B cell (primary cell): Measurements from ENCODE around the gene EAPP. TPM values are rescaled to one million over a fixed set of nuclear protein-coding genes. Genes with fewer than 3 reads are reported as not detected.

Source experiments
- ATAC-seq: fragments of 200-7000 bp; cut with Tn5 transposase; one replicate; pipeline ENCODE4 v1.10.0; 2021; ENCODE audit warnings: low read depth, mild to moderate bottlenecking, moderate number of reproducible peaks, moderate library complexity
- CTCF ChIA-PET: fragments of 350-600 bp; sonication (Branson Sonifier 250); formaldehyde crosslinking; loops from one replicate; lab custom pipeline; 2021; ENCODE audit warnings: antibody characterized with exemption, inconsistent platforms; lab: Charles Lee
- POLR2A ChIA-PET: fragments of 350-600 bp; sonication (Branson Sonifier 250); formaldehyde crosslinking; loops from one replicate; lab custom pipeline; 2021; ENCODE audit warnings: antibody characterized with exemption; lab: Charles Lee
- DNase-seq: peaks from one replicate; pipeline ENCODE4 v3.0.0; 2013
- H2AFZ ChIP-seq: 2 replicates; pipeline ENCODE4 v1.6.1; 2012; ENCODE audit warnings: mild to moderate bottlenecking, low read depth, low read length; ENCODE audit not compliant: insufficient read depth, poor library complexity, severe bottlenecking
- H3K27ac ChIP-seq, 2 donors: 1 replicate in 1 of 2; 2 replicates in 1 of 2; pipeline ENCODE4 v1.5.1; 2012 to 2013; ENCODE audit warnings: low read length in 2 of 2, mild to moderate bottlenecking in 2 of 2, moderate library complexity in 1 of 2
- H3K27me3 ChIP-seq, 4 experiments: fragments of 200-600 bp in 1 of 4; sonication (generic) in 1 of 4; replicated peaks in 1 of 4; 1 replicate in 2 of 4; 2 replicates in 2 of 4; pipeline versions ENCODE4 v1.6.1 to v1.7.0; 2013 to 2016; ENCODE audit warnings: low read length in 3 of 4, mild to moderate bottlenecking in 2 of 4, mixed read lengths in 1 of 4, moderate library complexity in 1 of 4; ENCODE audit not compliant: insufficient read depth in 4 of 4, control insufficient read depth in 3 of 4; ENCODE audit errors: control extremely low read depth in 1 of 4
- H3K36me3 ChIP-seq, 2 experiments: replicated peaks in 1 of 2; 1 replicate in 1 of 2; 2 replicates in 1 of 2; pipeline versions ENCODE4 v1.6.1 to v1.7.1; 2013; ENCODE audit warnings: low read length in 1 of 2; ENCODE audit not compliant: insufficient read depth in 2 of 2, control insufficient read depth in 1 of 2; ENCODE audit errors: control extremely low read depth in 1 of 2, extremely low read depth in 1 of 2
- H3K4me1 ChIP-seq, 2 donors: fragments of 200-600 bp in 1 of 2; sonication (generic) in 1 of 2; 1 replicate in 1 of 2; 2 replicates in 1 of 2; pipeline versions ENCODE4 v1.5.1 to v1.6.1; 2013 to 2017; ENCODE audit warnings: low read length in 2 of 2; ENCODE audit not compliant: control insufficient read depth in 2 of 2, insufficient read depth in 2 of 2
- H3K4me2 ChIP-seq: replicated peaks from 2 replicates; pipeline ENCODE3; 2012; ENCODE audit warnings: mild to moderate bottlenecking, low read depth, low read length; ENCODE audit not compliant: poor library complexity, severe bottlenecking
- H3K4me3 ChIP-seq, 5 experiments: fragments of 200-600 bp in 1 of 5; sonication (generic) in 1 of 5; 1 replicate in 3 of 5; 2 replicates in 2 of 5; pipeline versions ENCODE4 v1.5.1 to v1.7.0; 2011 to 2016; ENCODE audit warnings: low read length in 4 of 5, mild to moderate bottlenecking in 4 of 5, low read depth in 2 of 5, control low read depth in 1 of 5, moderate library complexity in 1 of 5; ENCODE audit not compliant: insufficient read depth in 1 of 5; ENCODE audit errors: control extremely low read depth in 1 of 5, extremely low read depth in 1 of 5
- H3K79me2 ChIP-seq: fragments of 200-600 bp; sonication (generic); one replicate; pipeline ENCODE4 v1.6.0; 2016; ENCODE audit warnings: low read length; ENCODE audit not compliant: control insufficient read depth, insufficient read depth
- H3K9ac ChIP-seq: fragments of 200-600 bp; sonication (generic); 2 replicates; pipeline ENCODE4 v1.6.1; 2017; ENCODE audit warnings: mild to moderate bottlenecking, low read length, moderate library complexity
- H3K9me3 ChIP-seq, 3 donors: one replicate each; pipeline versions ENCODE4 v1.6.1 to v1.7.1; 2013; ENCODE audit warnings: low read length in 2 of 3; ENCODE audit not compliant: control insufficient read depth in 2 of 3, insufficient read depth in 1 of 3; ENCODE audit errors: control extremely low read depth in 1 of 3
- H4K20me1 ChIP-seq: 2 replicates; pipeline ENCODE4 v1.6.0; 2012; ENCODE audit warnings: mild to moderate bottlenecking, low read length; ENCODE audit not compliant: insufficient read depth, control insufficient read depth, poor library complexity, severe bottlenecking
- H3K27ac Mint-ChIP-seq: one replicate; pipeline ENCODE4 v1.8.0; 2021; ENCODE audit warnings: mixed read lengths
- H3K27me3 Mint-ChIP-seq: one replicate; pipeline ENCODE4 v1.8.0; 2021; ENCODE audit warnings: mixed read lengths
- H3K4me1 Mint-ChIP-seq: one replicate; pipeline ENCODE4 v1.8.0; 2021; ENCODE audit warnings: mixed read lengths
- H3K4me3 Mint-ChIP-seq: one replicate; pipeline ENCODE4 v1.8.0; 2021; ENCODE audit warnings: mixed read lengths
- H3K9me3 Mint-ChIP-seq: one replicate; pipeline ENCODE4 v1.8.0; 2022; ENCODE audit warnings: mixed read lengths; ENCODE audit not compliant: insufficient read depth
- CTCF ChIP-seq: fragments of 200-600 bp; IDR thresholded peaks from one replicate; pipeline ENCODE4 v1.8.0; 2022; ENCODE audit warnings: antibody characterized with exemption, mild to moderate bottlenecking
- EZH2 ChIP-seq: IDR thresholded peaks from 2 replicates; pipeline ENCODE4 v1.6.1; 2012; ENCODE audit warnings: borderline replicate concordance, low read depth, mild to moderate bottlenecking, moderate library complexity, low read length; ENCODE audit not compliant: insufficient read depth, poor library complexity, severe bottlenecking
- WGBS: methylation state at CpG from one replicate; pipeline ENCODE4 v1.1.5; 2013; ENCODE audit warnings: missing lambda C conversion rate; ENCODE audit not compliant: insufficient coverage; 5-methylcytosine and 5-hydroxymethylcytosine counted together
- intact Hi-C: fragments of 100-400 bp; cut with micrococcal nuclease; formaldehyde crosslinking; loops from one replicate; pipeline ENCODE4 v1.10.0; 2022
- polyA plus RNA-seq: library from polyadenylated mRNA; depleted of rRNA; stranded (reverse); fragments of >200 nt; gene quantifications from 2 replicates; pipeline ENCODE4 v1.2.3, GENCODE V29; 2012
- total RNA-seq, 2 donors: library from RNA; stranded (reverse); fragments of 120-200 nt in 1 of 2; gene quantifications; 1 replicate in 1 of 2; 2 replicates in 1 of 2; pipeline versions ENCODE4 v1.2.3 to v1.2.4, GENCODE V29; 2013 to 2022

Gene EAPP
- total and polyA plus RNA-seq, 2 donors (not counting 1 experiment from before 2014, with no cell fraction given) = 36.2 to 58.0 TPM

GRCh38 chr14:34580381-34580780, 40.9 kb upstream of the EAPP start:
- intact Hi-C loops = no loop called here
- ChIA-PET POLR2A (no interaction called here), CTCF (no interaction called here)
- WGBS = 100% methylated on average over 1 of the region's 5 CpGs
- Mint-ChIP-seq H3K4me3 (no peak overlapping the region), H3K27ac (no peak overlapping the region), H3K9me3 (no peaks in the 10 kb centered on the region), H3K27me3 (no peaks in the 10 kb centered on the region), H3K4me1 (no peaks in the 10 kb centered on the region)
- H3K27ac ChIP-seq = no peak overlapping the region
- no peak overlapping the region for H3K4me2 ChIP-seq
- no peak for TF ChIP-seq CTCF
- no peak for TF ChIP-seq EZH2
- H3K4me1 ChIP-seq = no peaks in the 10 kb centered on the region
- no peak overlapping the region for H2AFZ ChIP-seq
- DNase-seq (no peak), ATAC-seq (no peak)
- no peak overlapping the region for H3K9ac ChIP-seq
- no peaks in the 10 kb centered on the region for H4K20me1 ChIP-seq
- peaks cover 2% of the 10 kb centered on the region for H3K79me2 ChIP-seq
- H3K4me3 ChIP-seq = no peak overlapping the region
- no peaks in the 10 kb centered on the region for H3K9me3 ChIP-seq
- peaks cover 4 to 52% of the 10 kb centered on the region in 2 experiments for H3K36me3 ChIP-seq
- no peaks in the 10 kb centered on the region for H3K27me3 ChIP-seq

- POLR2A ChIA-PET = no interaction called here
- no peaks in the 10 kb centered on the region for H3K27me3 ChIP-seq
- no CpG with 5 or more reads among the region's 3 CpGs for WGBS
- no peak overlapping the region for H3K4me3 ChIP-seq
- CTCF ChIA-PET = no interaction called here
- H3K9me3 Mint-ChIP-seq = no peaks in the 10 kb centered on the region
- no peak overlapping the region for H3K27ac Mint-ChIP-seq
- H3K79me2 ChIP-seq = no peaks in the 10 kb centered on the region
- H4K20me1 ChIP-seq = no peaks in the 10 kb centered on the region
- no peaks in the 10 kb centered on the region for H3K4me1 Mint-ChIP-seq
- peaks cover 0 to 53% of the 10 kb centered on the region in 2 experiments for H3K36me3 ChIP-seq
- H3K4me2 ChIP-seq = no peak overlapping the region
- no peak overlapping the region for H3K4me3 Mint-ChIP-seq
- no peak overlapping the region for H3K27ac ChIP-seq
- intact Hi-C loops = no loop called here
- no peaks in the 10 kb centered on the region for H3K4me1 ChIP-seq
- no peak for DNase-seq
- H2AFZ ChIP-seq = no peak overlapping the region
- ATAC-seq = no peak
- H3K9me3 ChIP-seq = no peaks in the 10 kb centered on the region
- H3K9ac ChIP-seq = no peak overlapping the region
- no peaks in the 10 kb centered on the region for H3K27me3 Mint-ChIP-seq
- TF ChIP-seq CTCF (no peak), EZH2 (no peak)
Measured at GRCh38 chr14:34571771-34572170, 32.3 kb upstream of the EAPP start.
